AG10803 (cell line): Measurements from ENCODE around the gene SPOCK2.
A peak's percentile ranks its signal among the peaks of the same experiment; 100 is the strongest.

Source experiments
- DNase-seq: peaks from one replicate; pipeline ENCODE4 v3.0.0; 2010; ENCODE audit warnings: low read depth
- H3K4me3 ChIP-seq: 2 replicates; pipeline ENCODE4 v1.5.1; 2011; ENCODE audit warnings: mild to moderate bottlenecking, low read length, control low read depth
- CTCF ChIP-seq: conservative IDR thresholded peaks from 2 replicates; pipeline ENCODE4 v1.5.1; 2011; ENCODE audit warnings: mild to moderate bottlenecking, low read length, control low read depth, inconsistent platforms

Gene SPOCK2

DNA sequence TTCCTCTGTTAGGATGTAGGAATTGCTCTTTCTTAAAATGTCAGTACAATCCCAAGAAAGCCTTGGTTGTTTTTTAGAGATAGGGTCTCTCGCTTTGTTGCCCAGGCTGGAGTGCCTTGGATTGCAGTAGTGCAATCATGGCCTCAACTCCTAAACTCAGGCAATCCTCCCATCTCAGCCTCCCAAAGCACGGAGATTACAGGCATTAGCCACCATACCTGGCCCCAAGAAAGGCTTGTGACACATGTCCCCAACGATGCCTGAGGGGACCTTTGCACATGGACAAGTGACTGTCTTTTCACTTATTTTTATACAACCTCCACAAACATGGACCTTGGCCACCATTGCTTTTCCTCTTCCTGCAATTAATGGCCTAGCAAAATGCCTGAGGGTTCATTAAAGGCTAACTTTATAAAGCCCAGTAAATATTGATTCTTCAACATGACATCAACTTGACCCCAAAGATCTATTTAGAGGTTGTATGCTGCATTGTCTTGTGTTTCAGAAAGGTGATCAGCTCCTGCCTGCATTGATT is 10.0 kb upstream of the SPOCK2 start:
- no peak overlapping the region for H3K4me3 ChIP-seq
- DNase-seq: no peak
- no peak for TF ChIP-seq CTCF

DNA sequence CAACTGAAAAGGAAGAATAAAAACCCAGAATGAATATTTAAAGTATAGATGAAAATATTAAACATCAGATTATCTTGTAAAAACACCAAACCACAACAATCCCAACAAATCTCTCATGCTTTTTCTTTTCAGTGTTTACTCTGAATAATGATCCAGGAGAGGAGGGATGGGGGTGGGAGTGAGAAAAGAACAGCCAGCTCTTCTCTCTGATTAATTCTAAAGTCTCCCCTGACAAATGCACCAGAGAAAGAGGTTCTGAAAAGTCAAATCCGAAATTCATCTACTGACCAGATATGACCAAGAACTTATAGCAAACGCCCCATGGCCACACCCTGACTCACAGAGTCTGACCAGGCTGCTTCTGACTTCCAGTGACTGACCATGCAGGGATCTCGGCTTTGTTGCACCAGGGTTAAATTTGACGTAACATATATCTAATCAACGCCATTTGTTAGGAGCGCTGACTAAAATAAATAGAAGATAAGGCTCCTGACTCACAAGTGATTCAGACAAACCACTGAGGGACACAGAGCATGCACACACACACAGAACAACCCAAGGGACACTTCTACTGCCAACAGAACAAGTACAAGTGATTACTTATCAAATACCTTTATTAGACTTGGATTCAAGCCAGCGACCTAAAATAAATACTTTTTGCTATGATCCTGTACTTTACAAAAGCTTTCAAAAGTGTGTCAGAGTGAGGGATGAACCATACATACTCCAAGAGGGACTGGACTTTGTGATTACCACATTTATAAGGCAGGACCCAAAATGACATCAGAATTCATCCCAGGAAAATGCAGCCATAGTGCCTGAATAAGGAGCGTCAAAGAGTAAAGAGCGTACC is 9.3 kb upstream of the SPOCK2 start:
- H3K4me3 ChIP-seq: no peak overlapping the region
- DNase-seq: peak; percentile 61
- no peak for TF ChIP-seq CTCF

DNA sequence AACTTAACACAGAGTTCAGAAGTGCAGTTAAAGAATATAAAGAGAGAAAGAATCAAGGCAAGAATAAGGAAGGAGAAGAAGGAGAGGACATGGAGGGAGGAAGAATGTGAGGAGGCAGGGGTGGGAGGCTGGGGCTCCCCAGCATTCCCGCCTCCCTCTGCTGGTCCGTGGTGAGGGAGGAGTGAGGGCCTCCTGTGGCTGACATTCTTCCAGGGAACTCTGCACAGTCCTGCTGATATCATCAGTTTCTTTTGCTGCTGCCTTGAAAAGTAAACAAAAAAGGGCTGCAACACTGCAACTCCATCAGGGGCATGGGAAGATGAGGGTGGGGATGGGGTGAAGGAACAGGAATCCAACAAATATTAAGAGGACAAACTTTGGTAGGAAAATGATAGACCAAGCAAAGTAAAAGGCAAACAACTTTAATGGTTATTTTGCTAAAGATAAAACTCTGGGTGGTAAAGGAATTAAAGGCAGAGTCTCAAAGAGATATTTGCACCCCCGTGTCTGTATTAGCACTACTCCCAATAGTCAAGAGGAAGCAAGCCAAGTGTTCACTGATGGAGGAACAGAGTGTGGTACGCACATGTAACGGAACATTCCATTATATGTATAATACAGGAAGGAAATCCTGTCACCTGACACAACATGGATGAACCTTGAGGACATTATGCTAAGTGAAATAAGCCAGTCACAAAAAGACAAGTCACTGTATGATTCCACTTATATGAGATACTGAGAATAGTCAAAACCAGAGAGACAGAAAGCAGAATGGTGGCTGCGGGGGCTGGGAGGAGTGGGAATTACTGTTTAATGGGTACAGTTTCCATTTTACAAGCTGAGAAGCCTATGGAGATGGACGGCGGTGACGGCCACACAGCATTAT is 8.0 kb upstream of the SPOCK2 start:
- no peak for DNase-seq
- H3K4me3 ChIP-seq: no peak overlapping the region
- no peak for TF ChIP-seq CTCF

DNA sequence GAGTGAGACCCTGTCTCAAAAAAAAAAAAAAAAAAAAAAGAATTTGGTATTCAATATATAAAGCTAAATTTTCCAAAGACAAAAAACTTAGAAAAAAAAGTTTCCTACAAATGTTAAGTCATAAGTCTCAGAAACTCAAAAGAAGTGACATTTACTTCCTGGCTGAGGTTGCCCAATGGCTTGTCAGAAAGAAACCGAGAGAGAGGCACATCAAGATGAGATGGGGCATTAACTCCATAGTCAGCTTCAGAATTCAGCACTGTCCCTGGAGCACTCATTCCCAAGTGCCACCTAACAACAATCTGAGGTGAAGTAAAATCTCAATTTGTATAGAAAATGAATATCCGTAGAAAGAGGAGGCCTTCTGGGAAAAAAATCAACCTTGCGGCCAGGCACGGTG is 6.8 kb upstream of the SPOCK2 start:
- no peak for DNase-seq
- no peak for TF ChIP-seq CTCF
- no peak overlapping the region for H3K4me3 ChIP-seq

- TF ChIP-seq CTCF: no peak
- H3K4me3 ChIP-seq: no peak overlapping the region
- DNase-seq: no peak
These were observed 6.2 kb upstream of the SPOCK2 start for GRCh38 chr10:72094574-72094973.

GRCh38 chr10:72093450-72093849 is 5.1 kb upstream of the SPOCK2 start:
- no peak overlapping the region for H3K4me3 ChIP-seq
- TF ChIP-seq CTCF: no peak
- DNase-seq: no peak

- no peak for DNase-seq
- H3K4me3 ChIP-seq: no peak overlapping the region
- TF ChIP-seq CTCF: no peak
These were observed 4.6 kb upstream of the SPOCK2 start for GRCh38 chr10:72092987-72093386.
